Measurements from ENCODE around the gene SBK3. TPM values are rescaled to one million over a fixed set of nuclear protein-coding genes. Genes with fewer than 3 reads are reported as not detected.

SBK3 gene
- polyA plus RNA-seq = 0.15 TPM
- long read RNA-seq, donor 1 = 0 reads
- long read RNA-seq, donor 2 = 0 reads
- long read RNA-seq, donor 3 = 0 reads
- long read RNA-seq, donor 4 = 0 reads
- long read RNA-seq, donor 5 = 0 reads
- long read RNA-seq, donor 6 = 0 reads
- long read RNA-seq, donor 7 = 0 reads
- long read RNA-seq, donor 8 = 0 reads
- long read RNA-seq, donor 9 = 0 reads
- long read RNA-seq, donor 10 = 0 reads
- long read RNA-seq, donor 11 = 0 reads

GRCh38 chr19:55545443-55545842, at the start of gene SBK3:
Gene SBK3 (minus strand): TSS chr19:55545543. CDS start chr19:55545543, 0 bp downstream.
- DNase-seq = no peak
- no peaks in the 10 kb centered on the region for H3K36me3 ChIP-seq (ENCODE audit: control insufficient read depth, insufficient read depth, low read length)
- no peak within 1 kb of the TSS for H3K27ac ChIP-seq (ENCODE audit: low read length)
- peaks cover 10% of the 10 kb centered on the region for H3K4me1 ChIP-seq (ENCODE audit: control insufficient read depth, insufficient read depth, low read length)
- H3K27me3 ChIP-seq (ENCODE audit: control insufficient read depth, insufficient read depth, low read length) = peaks cover 11% of the 10 kb centered on the region
- no CpG with 5 or more reads among the region's 10 CpGs for WGBS (ENCODE audit: insufficient coverage, low lambda C conversion rate)
- H3K4me3 ChIP-seq (ENCODE audit: low read length) = no peak within 1 kb of the TSS
- H3K9me3 ChIP-seq (ENCODE audit: control insufficient read depth, low read depth, low read length) = no peaks in the 10 kb centered on the region

GRCh38 chr19:55593096-55593772, 47.9 kb upstream of the SBK3 start:
- no peaks in the 10 kb centered on the region for H3K27me3 ChIP-seq (ENCODE audit: control insufficient read depth, insufficient read depth, low read length)
- H3K4me1 ChIP-seq (ENCODE audit: control insufficient read depth, insufficient read depth, low read length) = no peaks in the 10 kb centered on the region
- no peaks in the 10 kb centered on the region for H3K9me3 ChIP-seq (ENCODE audit: control insufficient read depth, low read depth, low read length)
- H3K27ac ChIP-seq (ENCODE audit: low read length) = no peak overlapping the region
- no peak overlapping the region for H3K4me3 ChIP-seq (ENCODE audit: low read length)
- no peak for DNase-seq
- H3K36me3 ChIP-seq (ENCODE audit: control insufficient read depth, insufficient read depth, low read length) = peaks cover 34% of the 10 kb centered on the region
- WGBS (ENCODE audit: insufficient coverage, low lambda C conversion rate) = no CpG with 5 or more reads among the region's 68 CpGs

- Histone ChIP-seq H3K27ac (ENCODE audit: low read length) (no peak overlapping the region), H3K27me3 (ENCODE audit: control insufficient read depth, insufficient read depth, low read length) (no peaks in the 10 kb centered on the region), H3K4me3 (ENCODE audit: low read length) (no peak overlapping the region), H3K9me3 (ENCODE audit: control insufficient read depth, low read depth, low read length) (no peaks in the 10 kb centered on the region), H3K36me3 (ENCODE audit: control insufficient read depth, insufficient read depth, low read length) (peaks cover 33% of the 10 kb centered on the region), H3K4me1 (ENCODE audit: control insufficient read depth, insufficient read depth, low read length) (no peaks in the 10 kb centered on the region)
- no peak for DNase-seq
- no CpG with 5 or more reads among the region's 73 CpGs for WGBS (ENCODE audit: insufficient coverage, low lambda C conversion rate)
Measured at GRCh38 chr19:55592391-55593090, 47.2 kb upstream of the SBK3 start.

GRCh38 chr19:55591555-55591954, 46.2 kb upstream of the SBK3 start:
- Histone ChIP-seq H3K36me3 (ENCODE audit: control insufficient read depth, insufficient read depth, low read length) (peaks cover 28% of the 10 kb centered on the region), H3K9me3 (ENCODE audit: control insufficient read depth, low read depth, low read length) (no peaks in the 10 kb centered on the region), H3K27me3 (ENCODE audit: control insufficient read depth, insufficient read depth, low read length) (no peaks in the 10 kb centered on the region), H3K27ac (ENCODE audit: low read length) (no peak overlapping the region), H3K4me1 (ENCODE audit: control insufficient read depth, insufficient read depth, low read length) (peaks cover 7% of the 10 kb centered on the region), H3K4me3 (ENCODE audit: low read length) (no peak overlapping the region)
- DNase-seq = no peak
- no CpG with 5 or more reads among the region's 10 CpGs for WGBS (ENCODE audit: insufficient coverage, low lambda C conversion rate)

- no peak overlapping the region for H3K27ac ChIP-seq (ENCODE audit: low read length)
- WGBS (ENCODE audit: insufficient coverage, low lambda C conversion rate) = no CpG with 5 or more reads among the region's 10 CpGs
- H3K4me3 ChIP-seq (ENCODE audit: low read length) = no peak overlapping the region
- no peaks in the 10 kb centered on the region for H3K27me3 ChIP-seq (ENCODE audit: control insufficient read depth, insufficient read depth, low read length)
- peaks cover 19% of the 10 kb centered on the region for H3K36me3 ChIP-seq (ENCODE audit: control insufficient read depth, insufficient read depth, low read length)
- H3K4me1 ChIP-seq (ENCODE audit: control insufficient read depth, insufficient read depth, low read length) = peaks cover 12% of the 10 kb centered on the region
- DNase-seq = no peak
- no peaks in the 10 kb centered on the region for H3K9me3 ChIP-seq (ENCODE audit: control insufficient read depth, low read depth, low read length)
Measured at GRCh38 chr19:55590617-55591016, 45.3 kb upstream of the SBK3 start.

GRCh38 chr19:55590109-55590508, 44.8 kb upstream of the SBK3 start:
- DNase-seq = no peak
- no peak overlapping the region for H3K27ac ChIP-seq (ENCODE audit: low read length)
- H3K4me3 ChIP-seq (ENCODE audit: low read length) = no peak overlapping the region
- peaks cover 15% of the 10 kb centered on the region for H3K4me1 ChIP-seq (ENCODE audit: control insufficient read depth, insufficient read depth, low read length)
- H3K27me3 ChIP-seq (ENCODE audit: control insufficient read depth, insufficient read depth, low read length) = no peaks in the 10 kb centered on the region
- WGBS (ENCODE audit: insufficient coverage, low lambda C conversion rate) = no CpG with 5 or more reads among the region's 7 CpGs
- H3K9me3 ChIP-seq (ENCODE audit: control insufficient read depth, low read depth, low read length) = no peaks in the 10 kb centered on the region
- H3K36me3 ChIP-seq (ENCODE audit: control insufficient read depth, insufficient read depth, low read length) = peaks cover 14% of the 10 kb centered on the region

- WGBS (ENCODE audit: insufficient coverage, low lambda C conversion rate) = no CpG with 5 or more reads among the region's 8 CpGs
Measured at GRCh38 chr19:55588738-55589137, 43.4 kb upstream of the SBK3 start.

GRCh38 chr19:55586976-55587668, 41.8 kb upstream of the SBK3 start:
- 0% methylated on average over 1 of the region's 40 CpGs for WGBS (ENCODE audit: insufficient coverage, low lambda C conversion rate)
- peak overlapping the region; percentile 49 for H3K4me3 ChIP-seq (ENCODE audit: low read length)
- DNase-seq = peak; percentile 96 to 97

More at GRCh38 chr19:55588738-55589137, 43.4 kb upstream of the SBK3 start:
- no peaks in the 10 kb centered on the region for H3K9me3 ChIP-seq (ENCODE audit: control insufficient read depth, low read depth, low read length)
- H3K4me1 ChIP-seq (ENCODE audit: control insufficient read depth, insufficient read depth, low read length) = peaks cover 15% of the 10 kb centered on the region
- H3K4me3 ChIP-seq (ENCODE audit: low read length) = no peak overlapping the region
- peaks cover 12% of the 10 kb centered on the region for H3K36me3 ChIP-seq (ENCODE audit: control insufficient read depth, insufficient read depth, low read length)
- no peak for DNase-seq
- no peaks in the 10 kb centered on the region for H3K27me3 ChIP-seq (ENCODE audit: control insufficient read depth, insufficient read depth, low read length)
- no peak overlapping the region for H3K27ac ChIP-seq (ENCODE audit: low read length)

GRCh38 chr19:55585658-55586339, 40.5 kb upstream of the SBK3 start:
- H3K27ac ChIP-seq (ENCODE audit: low read length) = peak overlapping the region; percentile 76
- H3K4me1 ChIP-seq (ENCODE audit: control insufficient read depth, insufficient read depth, low read length) = peaks cover 27% of the 10 kb centered on the region
- H3K9me3 ChIP-seq (ENCODE audit: control insufficient read depth, low read depth, low read length) = no peaks in the 10 kb centered on the region
- H3K27me3 ChIP-seq (ENCODE audit: control insufficient read depth, insufficient read depth, low read length) = no peaks in the 10 kb centered on the region
- WGBS (ENCODE audit: insufficient coverage, low lambda C conversion rate) = 0% methylated on average over 5 of the region's 36 CpGs
- peak overlapping the region; percentile 51 for H3K4me3 ChIP-seq (ENCODE audit: low read length)
- DNase-seq = peak; percentile 78 to 87
- H3K36me3 ChIP-seq (ENCODE audit: control insufficient read depth, insufficient read depth, low read length) = no peaks in the 10 kb centered on the region

More at GRCh38 chr19:55586976-55587668, 41.8 kb upstream of the SBK3 start:
- peak overlapping the region; percentile 73 for H3K27ac ChIP-seq (ENCODE audit: low read length)
- H3K27me3 ChIP-seq (ENCODE audit: control insufficient read depth, insufficient read depth, low read length) = no peaks in the 10 kb centered on the region
- peaks cover 5% of the 10 kb centered on the region for H3K36me3 ChIP-seq (ENCODE audit: control insufficient read depth, insufficient read depth, low read length)
- H3K4me1 ChIP-seq (ENCODE audit: control insufficient read depth, insufficient read depth, low read length) = peaks cover 15% of the 10 kb centered on the region
- H3K9me3 ChIP-seq (ENCODE audit: control insufficient read depth, low read depth, low read length) = no peaks in the 10 kb centered on the region

GRCh38 chr19:55584871-55585270, 39.5 kb upstream of the SBK3 start:
- H3K36me3 ChIP-seq (ENCODE audit: control insufficient read depth, insufficient read depth, low read length) = no peaks in the 10 kb centered on the region
- no peak overlapping the region for H3K4me3 ChIP-seq (ENCODE audit: low read length)
- H3K27me3 ChIP-seq (ENCODE audit: control insufficient read depth, insufficient read depth, low read length) = no peaks in the 10 kb centered on the region
- no peak for DNase-seq
- no peaks in the 10 kb centered on the region for H3K9me3 ChIP-seq (ENCODE audit: control insufficient read depth, low read depth, low read length)
- no CpG with 5 or more reads among the region's 11 CpGs for WGBS (ENCODE audit: insufficient coverage, low lambda C conversion rate)
- H3K4me1 ChIP-seq (ENCODE audit: control insufficient read depth, insufficient read depth, low read length) = peaks cover 27% of the 10 kb centered on the region
- H3K27ac ChIP-seq (ENCODE audit: low read length) = no peak overlapping the region

All from large intestine (tissue), 12 donors.